GM21423 (cell line): Measurements from ENCODE around the gene FBXO17.
"Not testable (repeated sequence)": the region's sequence is repeated elsewhere in the genome, so short reads cannot be mapped to it uniquely, and the experiment has no call there.

ENCODE experiments used
- ATAC-seq: cut with Tn5 transposase; IDR thresholded peaks from one replicate; pipeline ENCODE4 v1.9.1; 2021; ENCODE audit warnings: mild to moderate bottlenecking, moderate library complexity; ENCODE audit not compliant: unreplicated experiment

Gene FBXO17, protein sequence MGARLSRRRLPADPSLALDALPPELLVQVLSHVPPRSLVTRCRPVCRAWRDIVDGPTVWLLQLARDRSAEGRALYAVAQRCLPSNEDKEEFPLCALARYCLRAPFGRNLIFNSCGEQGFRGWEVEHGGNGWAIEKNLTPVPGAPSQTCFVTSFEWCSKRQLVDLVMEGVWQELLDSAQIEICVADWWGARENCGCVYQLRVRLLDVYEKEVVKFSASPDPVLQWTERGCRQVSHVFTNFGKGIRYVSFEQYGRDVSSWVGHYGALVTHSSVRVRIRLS

DNA sequence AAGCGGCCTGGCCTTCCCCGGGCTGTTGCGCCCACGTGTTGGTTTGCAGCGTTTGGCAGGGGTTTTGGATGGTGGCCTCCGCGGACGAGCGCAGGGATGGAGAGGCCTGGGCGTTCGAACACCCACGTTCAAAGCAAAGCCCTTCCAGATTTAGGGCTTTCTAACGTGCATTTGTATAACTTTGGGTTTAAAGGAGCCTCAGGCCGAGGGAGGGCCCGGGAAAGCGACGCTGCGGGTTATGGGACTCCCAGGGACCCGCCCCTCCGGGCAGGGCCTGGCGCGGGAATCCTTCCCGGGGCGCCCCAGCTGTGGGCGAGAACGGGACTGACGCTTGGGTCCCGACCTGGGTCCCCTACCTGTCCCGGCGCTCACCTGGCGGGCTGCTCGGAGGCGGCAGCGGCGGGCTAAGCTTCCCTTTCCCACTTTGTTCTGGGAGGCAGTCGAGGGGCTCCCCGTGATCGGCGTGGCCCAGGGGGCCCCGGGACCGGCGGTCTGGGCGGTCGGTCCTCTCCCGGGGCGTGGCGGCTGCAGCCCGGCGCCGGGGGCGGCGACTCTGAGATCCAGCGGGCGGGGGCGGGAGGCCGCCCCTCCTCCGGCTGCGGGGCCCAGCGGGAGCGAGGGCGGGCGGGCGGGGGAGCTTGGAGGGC is at the start of gene FBXO17:
Gene FBXO17 (minus strand): TSS at position 529 of the 647 bp plus-strand sequence. CDS start 25,423 bp downstream, outside the sequence.
- no peak for ATAC-seq

DNA sequence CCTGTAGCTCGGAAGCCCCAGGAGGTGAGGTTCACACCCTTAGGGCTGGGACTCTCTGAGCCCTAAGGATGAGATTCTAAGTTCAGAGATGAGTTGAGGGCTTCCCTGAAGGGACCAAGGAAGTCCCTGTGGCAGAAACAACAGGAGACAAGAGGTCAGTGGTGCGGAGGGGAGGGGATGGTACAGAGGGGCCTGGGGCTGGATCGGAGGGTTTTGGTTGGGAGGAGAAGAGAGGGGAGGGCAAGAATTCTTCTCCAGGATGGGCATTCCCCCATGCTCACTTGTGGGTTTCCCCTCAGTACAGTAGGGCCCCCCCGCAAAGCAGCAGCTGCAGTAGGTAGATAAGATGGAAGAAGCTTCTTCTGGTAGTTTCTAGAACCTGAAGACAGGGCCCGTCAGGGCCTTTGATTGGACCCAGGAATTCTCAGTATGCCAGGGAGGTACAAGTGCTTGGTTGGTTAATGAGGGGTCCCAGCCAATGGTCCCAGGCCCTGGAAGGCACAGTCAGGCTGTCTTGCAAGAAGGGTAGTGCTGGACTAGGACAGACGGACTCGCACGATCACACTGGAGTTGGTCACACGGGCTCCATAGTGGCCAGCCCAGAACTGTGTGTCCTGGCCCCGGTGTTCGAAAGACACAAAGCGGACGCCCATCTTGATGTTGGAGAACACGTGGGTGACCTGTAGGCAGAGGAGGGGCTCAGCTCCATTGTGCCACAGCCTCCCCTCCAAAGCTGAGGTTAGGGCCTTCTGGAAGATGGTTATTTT is 49.5 kb upstream of the FBXO17 start:
- no peak for ATAC-seq

DNA sequence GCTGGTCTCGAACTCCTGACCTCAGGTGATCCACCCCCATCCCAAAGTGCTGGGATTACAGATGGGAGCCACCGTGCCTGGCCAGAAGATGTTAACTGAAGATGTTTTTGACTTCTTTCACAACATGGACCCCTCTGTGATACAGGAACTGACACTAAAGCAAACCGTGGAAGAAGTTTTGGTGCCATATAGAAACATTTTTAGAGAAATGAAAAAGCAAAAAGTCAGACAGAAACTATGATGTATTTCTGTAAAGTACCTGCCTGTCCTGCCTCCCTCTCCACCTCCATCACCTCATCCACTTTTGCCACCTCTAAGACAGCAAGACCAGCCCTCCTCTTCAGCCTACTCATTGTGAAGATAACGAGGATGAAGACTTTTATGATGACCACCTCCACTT is 45.5 kb upstream of the FBXO17 start:
- ATAC-seq: no peak

DNA sequence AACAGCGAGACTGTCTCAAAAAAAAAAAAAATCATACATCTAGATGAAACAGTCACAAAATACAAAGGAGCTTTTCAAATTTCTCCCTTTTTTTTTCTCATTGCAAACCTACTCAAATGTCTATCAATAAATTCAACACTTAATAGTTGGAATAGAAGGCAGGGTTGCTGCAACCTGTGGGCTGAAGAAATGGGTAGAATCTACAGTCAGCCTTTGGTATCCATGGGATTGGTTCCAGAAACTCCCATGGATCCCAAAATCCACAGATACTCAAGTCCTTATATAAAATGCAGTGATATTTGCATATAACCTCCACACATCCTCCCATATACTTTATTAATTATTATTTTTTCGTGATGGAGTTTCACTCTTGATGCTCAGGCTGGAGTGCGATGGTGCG is 42.1 kb upstream of the FBXO17 start:
- no peak for ATAC-seq

DNA sequence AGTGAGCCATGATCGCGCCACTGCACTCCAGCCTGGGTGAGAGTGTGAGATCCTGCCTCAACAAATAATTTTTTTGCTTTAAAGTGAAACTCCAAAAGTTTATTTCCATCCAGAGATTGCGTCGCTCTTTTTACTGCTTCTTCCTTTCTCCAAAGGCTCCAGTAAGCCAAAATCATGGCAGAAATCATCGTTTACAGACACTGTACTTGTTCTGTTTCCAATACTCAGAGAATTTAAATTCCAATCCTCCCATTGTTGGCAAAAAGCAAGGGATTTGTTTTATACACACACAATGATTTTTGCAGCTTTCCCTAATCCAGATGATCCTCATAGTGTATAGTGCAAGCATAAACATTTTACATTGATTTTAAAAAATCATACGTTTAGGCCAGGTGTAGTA is 41.5 kb upstream of the FBXO17 start:
- no peak for ATAC-seq

DNA sequence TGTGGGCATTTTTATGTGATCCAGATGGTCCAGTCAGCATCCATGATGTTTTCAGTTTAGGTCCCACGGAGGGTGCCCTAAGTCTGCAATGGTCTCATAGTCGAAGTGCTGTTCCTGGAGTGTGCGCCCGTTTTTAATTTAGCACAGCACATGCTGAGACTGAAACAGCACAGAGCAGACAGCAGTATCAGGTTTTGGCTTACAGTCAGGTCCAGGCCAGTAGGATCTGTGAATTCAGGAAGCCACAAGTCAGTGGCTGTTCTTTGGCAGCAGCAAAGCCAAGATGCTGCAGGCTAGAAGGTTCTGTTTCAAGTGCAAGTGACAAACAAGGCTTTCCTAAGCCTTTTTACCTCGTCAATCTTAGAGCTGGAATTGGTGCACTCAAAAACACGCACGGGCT is 38.5 kb upstream of the FBXO17 start:
- no peak for ATAC-seq

DNA sequence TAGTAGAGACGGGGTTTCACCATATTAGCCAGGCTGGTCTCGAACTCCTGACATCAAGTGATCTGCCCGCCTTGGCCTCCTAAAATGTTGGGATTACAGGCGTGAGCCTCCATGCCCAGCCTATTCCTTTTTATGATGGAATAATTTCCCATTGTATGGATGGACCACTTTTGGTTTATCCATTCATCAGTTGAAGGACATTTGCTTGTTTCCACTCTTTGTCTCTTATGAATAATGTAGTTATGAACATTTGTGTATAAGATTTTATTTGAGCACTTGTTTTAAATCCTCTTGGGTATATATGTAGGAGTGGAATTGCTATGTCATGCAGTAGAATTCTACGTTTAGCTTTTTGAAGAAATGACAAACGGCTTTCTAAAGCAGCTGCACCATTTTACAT is 33.5 kb upstream of the FBXO17 start:
- ATAC-seq: no peak

DNA sequence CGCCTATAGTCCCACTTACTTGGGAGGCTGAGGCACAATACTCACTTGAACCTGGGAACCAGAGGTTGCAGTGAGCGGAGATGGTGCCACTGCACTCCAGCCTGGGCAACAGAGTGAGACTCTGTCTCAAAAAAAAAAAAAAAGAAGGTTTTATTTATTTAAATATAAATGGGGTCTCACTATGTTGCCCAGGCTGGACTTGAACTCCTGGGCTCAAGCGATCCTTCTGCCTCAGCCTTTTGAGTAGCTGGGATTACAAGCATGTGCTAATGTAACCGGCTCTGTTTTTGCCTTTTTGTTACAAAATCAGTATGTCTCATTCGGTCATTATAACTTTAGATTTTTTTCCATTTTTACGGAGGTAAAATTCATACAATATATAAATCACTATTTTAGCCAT is 32.6 kb upstream of the FBXO17 start:
- no peak for ATAC-seq

DNA sequence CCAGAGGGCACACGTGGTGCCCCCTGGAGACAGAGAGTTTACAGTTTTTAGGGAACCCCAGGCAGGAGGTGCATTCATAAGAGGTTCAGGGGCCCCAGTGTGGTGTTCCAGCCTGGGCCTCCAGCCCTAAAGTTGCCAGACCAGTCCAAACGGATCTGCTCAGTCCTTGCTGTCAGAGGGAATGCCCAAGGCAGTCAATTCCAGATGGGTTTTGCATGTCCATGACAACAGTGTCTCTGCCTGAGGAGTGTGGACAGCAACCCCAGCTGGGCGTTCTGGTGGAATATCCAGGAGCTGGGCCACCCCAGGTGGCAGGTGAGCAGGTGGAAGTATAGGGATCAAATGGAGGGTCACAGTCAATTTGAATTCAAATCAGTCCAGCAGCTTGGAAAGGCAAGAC is 31.6 kb upstream of the FBXO17 start:
- ATAC-seq: no peak

DNA sequence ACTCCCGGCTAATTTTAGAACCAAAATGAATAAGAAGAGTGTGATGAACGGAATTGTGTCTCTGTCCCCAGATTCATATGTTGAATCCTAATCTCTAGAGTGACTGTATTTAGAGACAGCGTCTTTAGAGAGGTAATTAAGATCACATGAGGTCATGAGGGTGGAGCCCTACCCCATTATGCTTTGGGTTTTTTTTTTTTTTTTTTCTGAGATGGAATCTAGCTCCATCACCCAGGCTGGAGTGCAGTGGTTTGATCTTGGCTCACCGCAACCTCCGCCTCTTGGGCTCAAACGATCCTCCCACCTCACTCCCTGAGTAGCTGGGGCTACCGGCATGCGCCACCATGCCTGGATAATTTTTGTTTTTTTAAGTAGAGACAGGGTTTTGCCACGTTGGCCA is 28.9 kb upstream of the FBXO17 start:
- ATAC-seq: no peak

DNA sequence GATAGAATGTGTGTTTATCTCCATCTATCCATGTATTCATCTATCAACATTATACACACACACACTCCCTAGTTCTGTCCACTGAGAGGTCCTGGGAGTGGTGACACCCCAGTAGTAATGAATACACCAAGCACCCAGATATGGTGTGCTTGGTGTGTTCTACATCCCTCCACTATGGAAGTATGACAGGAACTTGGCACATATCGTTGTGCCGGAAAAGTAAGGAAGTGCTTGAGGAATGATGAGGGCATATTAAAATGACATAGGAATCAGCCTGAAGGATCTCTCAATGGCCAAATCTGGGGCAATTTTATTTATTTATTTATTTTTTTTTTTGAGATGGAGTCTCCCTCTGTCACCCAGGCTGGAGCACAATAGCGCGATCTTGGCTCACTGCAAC is 28.3 kb upstream of the FBXO17 start:
- no peak for ATAC-seq

DNA sequence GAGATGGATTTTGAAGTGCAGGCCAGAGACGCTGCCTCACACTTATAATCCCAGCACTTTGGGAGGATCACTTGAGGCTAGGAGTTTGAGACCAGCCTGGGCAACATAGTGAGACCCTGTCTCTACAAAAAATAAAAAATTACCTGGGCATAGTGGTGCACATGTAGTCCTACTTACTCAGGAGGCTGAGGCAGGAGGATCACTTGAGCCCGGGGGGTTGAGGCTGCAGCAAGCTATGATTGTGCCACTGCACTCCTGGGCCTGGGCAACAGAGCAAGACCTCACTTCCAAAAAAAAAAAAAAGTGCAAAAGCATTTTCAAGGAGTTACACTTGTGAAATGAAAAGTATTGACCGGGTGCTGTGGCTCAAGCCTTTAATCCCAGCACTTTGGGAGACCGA is 27.6 kb upstream of the FBXO17 start:
- no peak for ATAC-seq

DNA sequence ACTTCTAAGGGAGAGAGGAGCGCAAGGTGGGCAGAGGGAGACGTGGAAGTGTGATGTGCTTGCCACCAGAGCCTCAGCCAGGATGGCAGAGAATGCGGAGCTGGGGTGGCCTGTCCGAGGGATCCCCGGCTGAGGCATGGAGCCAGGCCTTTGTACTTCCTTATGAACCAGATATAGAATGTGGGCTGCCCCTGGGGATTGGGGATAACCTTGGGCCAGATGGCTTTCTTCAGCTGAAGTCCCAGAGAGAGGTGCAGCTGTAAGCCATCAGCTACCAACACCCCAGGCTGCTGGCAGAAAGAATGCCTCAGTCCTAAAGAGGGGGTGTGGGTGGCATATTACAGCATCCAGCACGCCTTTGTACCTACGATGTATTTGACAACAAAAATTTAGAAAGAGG is 25.5 kb upstream of the FBXO17 start:
- no peak for ATAC-seq

DNA sequence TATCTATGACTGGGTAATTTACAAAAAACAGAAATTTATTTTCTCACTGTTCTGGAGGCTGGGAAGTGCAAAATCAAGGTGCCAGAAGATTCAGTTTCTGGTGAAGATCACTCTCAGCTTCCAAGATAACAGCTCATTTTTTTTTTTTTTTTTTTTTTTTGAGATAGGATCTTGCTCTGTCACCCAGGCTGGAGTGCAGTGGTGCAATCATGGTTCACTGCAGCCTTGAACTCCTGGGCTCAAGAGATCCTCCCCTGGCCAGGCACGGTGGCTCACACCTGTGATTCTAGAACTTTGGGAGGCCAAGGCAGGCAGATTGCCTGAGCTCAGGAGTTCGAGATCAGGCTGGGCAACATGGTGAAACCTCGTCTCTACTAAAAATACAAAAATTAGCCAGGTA is 22.0 kb upstream of the FBXO17 start:
- ATAC-seq: not testable (repeated sequence)

DNA sequence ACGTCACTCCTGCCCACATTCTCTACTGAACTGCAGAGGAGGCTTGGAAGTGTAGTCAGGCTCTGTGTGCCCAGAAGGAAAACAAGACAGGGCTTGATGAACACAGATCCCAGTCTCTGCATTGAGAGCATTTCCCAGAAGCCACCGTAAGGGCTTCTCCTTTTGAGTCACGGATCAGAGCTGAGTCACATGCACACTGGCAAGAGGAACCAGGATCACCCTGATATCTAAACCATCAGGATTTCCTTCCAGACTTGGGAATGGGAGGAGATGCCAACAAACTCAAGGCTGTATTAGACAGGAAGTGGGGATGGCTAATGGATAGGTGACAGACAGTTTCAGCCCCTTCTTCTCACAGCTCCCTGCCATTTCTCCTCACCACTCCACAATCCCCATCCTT is 17.7 kb upstream of the FBXO17 start:
- ATAC-seq: no peak

DNA sequence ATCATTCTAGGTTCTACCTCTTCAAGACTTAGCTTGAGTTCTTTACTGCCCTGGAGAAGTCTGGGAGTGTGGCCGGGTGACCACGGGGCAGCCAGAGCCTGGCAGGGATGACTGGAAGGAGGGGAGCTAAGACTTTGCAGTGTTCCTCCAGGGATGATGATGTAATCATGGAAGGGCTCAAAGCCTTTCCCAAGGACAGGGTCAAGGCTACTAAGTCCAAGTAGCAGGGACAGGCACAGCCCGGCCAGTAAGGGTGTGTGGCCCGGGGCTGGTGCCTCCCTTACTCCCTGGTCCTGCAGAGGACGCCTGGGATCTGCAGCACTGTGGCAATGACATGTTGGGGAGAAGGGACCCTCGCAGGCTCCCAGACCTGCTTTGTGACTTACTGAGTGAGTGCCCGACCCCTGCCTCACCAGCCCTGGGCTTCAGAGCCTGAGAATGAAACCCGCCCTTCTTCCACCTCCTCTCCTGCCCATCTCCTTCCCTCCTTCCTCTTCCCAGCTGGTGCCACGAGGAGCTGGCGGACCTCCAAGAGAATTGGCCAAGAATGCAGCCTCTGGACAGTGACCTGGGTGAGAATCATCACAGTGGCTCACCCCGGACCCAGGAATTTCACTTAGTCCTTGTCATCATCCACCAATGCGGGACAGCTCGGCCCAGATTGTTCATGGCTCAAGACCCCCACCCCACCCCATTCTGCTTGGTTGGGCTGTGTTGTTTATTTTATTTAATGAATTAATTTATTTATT is 15.6 kb upstream of the FBXO17 start:
- ATAC-seq: no peak

DNA sequence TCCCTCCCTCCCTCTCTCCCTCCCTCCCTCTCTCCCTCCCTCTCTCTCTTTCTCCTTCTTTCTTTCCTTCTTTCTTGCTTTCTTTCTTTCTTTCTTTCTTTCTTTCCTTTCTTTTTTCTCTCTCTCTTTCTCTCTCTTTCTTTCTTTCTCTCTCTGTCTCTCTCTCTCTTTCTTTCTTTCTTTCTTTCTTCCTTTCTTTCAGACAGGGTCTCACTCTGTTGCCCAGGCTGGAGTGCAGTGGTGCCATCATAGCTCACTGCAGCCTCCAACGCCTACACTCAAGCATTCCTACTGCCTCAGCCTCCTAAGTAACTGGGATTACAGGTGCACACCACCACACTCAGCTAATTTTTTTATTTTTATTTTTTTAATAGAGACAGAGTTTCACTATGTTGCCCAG is 14.1 kb upstream of the FBXO17 start:
- not testable (repeated sequence) for ATAC-seq

DNA sequence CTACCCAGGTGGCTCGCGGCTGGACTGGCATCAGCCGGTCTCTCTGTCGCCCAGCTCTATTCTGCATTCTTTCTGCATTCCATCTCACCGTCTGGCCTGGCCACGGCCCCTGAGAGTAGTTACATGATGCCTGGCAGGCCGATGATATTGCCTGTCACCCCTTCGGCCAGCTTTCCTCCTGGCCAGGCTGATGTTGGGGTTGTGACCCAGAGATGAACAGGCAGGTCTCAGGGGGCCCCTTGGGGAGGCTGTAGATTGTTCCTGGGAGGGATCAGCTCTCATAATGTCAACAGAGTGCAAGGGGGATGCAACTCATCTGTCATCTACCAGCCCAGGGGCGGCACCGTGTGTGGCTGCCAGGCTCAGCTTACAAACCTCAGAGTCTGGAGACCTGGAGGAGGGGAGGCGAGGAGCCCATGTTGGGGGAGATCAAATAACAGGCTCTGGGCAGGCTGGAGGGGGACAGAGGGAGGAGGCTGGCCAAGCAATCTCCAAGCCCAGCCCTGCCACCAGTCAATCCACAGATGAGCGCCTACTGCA is 13.6 kb upstream of the FBXO17 start:
- no peak for ATAC-seq

DNA sequence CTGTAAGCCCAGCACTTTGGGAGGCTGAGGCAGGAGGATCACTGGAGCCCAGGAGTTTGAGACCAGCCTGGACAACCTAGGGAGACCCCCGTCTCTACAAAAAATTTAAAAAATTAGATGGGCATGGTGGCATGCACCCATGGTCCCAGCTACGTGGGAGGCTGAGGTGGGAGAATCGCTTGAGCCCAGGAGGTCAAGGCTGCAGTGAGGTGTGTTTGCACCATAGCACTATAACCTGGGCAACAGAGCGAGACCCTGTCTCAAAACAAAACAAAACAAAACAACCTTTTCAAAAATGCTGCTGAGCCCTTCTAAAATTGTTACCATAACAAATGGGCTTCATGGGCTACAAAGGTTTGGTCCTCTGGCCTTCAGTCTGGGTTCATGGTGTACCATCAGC is 13.1 kb upstream of the FBXO17 start:
- ATAC-seq: not testable (repeated sequence)

DNA sequence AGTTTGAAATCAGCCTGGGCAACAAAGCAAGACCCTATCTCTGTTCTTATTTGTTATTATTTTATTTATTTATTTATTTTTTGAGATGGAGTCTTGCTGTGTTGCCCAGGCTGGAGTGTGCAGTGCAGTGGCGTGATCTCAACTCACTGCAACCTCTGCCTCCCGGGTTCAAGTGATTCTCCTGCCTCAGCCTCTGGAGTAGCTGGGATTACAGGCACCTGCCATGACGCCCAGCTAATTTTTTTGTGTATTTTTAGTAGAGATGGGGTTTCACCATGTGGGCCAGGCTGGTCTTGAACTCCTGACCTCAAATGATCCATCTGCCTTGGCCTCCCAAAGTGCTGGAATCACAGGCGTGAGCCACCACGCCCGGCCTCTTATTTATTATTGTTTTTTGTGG is 12.2 kb upstream of the FBXO17 start:
- ATAC-seq: not testable (repeated sequence)

DNA sequence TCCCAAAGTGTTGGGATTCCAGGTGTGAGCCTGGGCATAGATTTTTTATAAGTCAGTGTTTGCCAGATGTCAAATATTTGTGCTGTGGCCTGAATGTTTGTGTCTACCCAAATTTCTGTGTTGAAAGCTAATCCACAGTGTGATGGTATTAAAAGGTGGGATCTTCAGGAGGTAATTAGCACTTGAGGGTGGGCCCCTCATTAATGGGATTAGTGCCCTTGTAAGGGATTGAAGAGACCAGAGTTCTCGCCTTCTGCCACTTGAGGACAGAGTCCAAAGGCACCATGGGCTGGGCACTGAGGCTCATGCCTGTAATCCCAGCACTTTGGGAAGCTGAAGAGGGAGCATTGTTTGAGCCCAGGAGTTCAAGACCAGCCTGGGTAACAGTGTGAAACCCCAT is 9.7 kb upstream of the FBXO17 start:
- no peak for ATAC-seq
